MCF 10A (cell line): Measurements from ENCODE around the gene NLGN4Y. TPM values are rescaled to one million over a fixed set of nuclear protein-coding genes. Genes with fewer than 3 reads are reported as not detected.

Experiments
- BruUV-seq: library from RNA; stranded (reverse); fragments of 400-500 nt; replicated peaks from 2 replicates; lab custom pipeline; 2021; lab: Mats Ljungman, UMichigan
- CTCF ChIA-PET: fragments of 300-600 bp; sonication (Branson Sonifier 250); formaldehyde crosslinking; extraction: SDS; loops from one replicate; lab custom pipeline; 2021; ENCODE audit warnings: antibody characterized with exemption, inconsistent platforms; lab: Yijun Ruan, JAX
- POLR2A ChIA-PET: fragments of 300-600, 350-650 bp; sonication (Branson Sonifier 250); formaldehyde crosslinking; extraction: SDS; loops from one replicate; lab custom pipeline; 2020; ENCODE audit warnings: antibody characterized with exemption, inconsistent platforms; lab: Yijun Ruan, JAX
- DNase-seq: peaks from one replicate; pipeline ENCODE4 v3.0.0-alpha.2; 2018; ENCODE audit not compliant: unreplicated experiment
- H3K27ac Mint-ChIP-seq: one replicate; pipeline ENCODE4 v1.8.0; 2022; ENCODE audit warnings: mild to moderate bottlenecking, low read depth, mixed read lengths; ENCODE audit not compliant: unreplicated experiment
- H3K27me3 Mint-ChIP-seq: one replicate; pipeline ENCODE4 v1.8.0; 2022; ENCODE audit warnings: mixed read lengths; ENCODE audit not compliant: insufficient read depth, unreplicated experiment
- H3K36me3 Mint-ChIP-seq: one replicate; pipeline ENCODE4 v1.8.0; 2022; ENCODE audit warnings: mild to moderate bottlenecking, moderate library complexity, mixed read lengths; ENCODE audit not compliant: insufficient read depth, unreplicated experiment
- H3K4me1 Mint-ChIP-seq: one replicate; pipeline ENCODE4 v1.8.0; 2022; ENCODE audit warnings: mixed read lengths; ENCODE audit not compliant: insufficient read depth, unreplicated experiment
- H3K4me3 Mint-ChIP-seq: one replicate; pipeline ENCODE4 v1.8.0; 2022; ENCODE audit warnings: mild to moderate bottlenecking, moderate library complexity, mixed read lengths; ENCODE audit not compliant: unreplicated experiment
- H3K9me3 Mint-ChIP-seq: one replicate; pipeline ENCODE4 v1.8.0; 2022; ENCODE audit warnings: mixed read lengths; ENCODE audit not compliant: unreplicated experiment
- CTCF ChIP-seq: fragments of 200-600 bp; IDR thresholded peaks from one replicate; pipeline ENCODE4 v1.8.0; 2022; ENCODE audit warnings: antibody characterized with exemption, mild to moderate bottlenecking; ENCODE audit not compliant: unreplicated experiment
- intact Hi-C: fragments of 100-400 bp; cut with micrococcal nuclease; formaldehyde crosslinking; loops from 2 replicates; pipeline ENCODE4 v1.14.1; 2022
- total RNA-seq: library from RNA; stranded (reverse); gene quantifications from 2 replicates; pipeline ENCODE4 v1.2.3, GENCODE V29; 2022

NLGN4Y gene
- total RNA-seq, 1 experiment from 2014 or later, result not detected

- Mint-ChIP-seq H3K9me3 (no peaks in the 10 kb centered on the region), H3K27me3 (no peaks in the 10 kb centered on the region), H3K27ac (no peak overlapping the region), H3K4me3 (no peak overlapping the region), H3K36me3 (no peaks in the 10 kb centered on the region), H3K4me1 (no peaks in the 10 kb centered on the region)
- POLR2A ChIA-PET, result no interaction called here
- no TSS peak for BruUV-seq
- intact Hi-C loops, result no loop called here
- no peak for DNase-seq
- CTCF ChIA-PET, result no interaction called here
- TF ChIP-seq CTCF, result no peak
Measured at GRCh38 chrY:14755571-14755970, 231.2 kb downstream of the NLGN4Y start.

- BruUV-seq, result no TSS peak
- H3K27me3 Mint-ChIP-seq, result no peaks in the 10 kb centered on the region
- TF ChIP-seq CTCF, result no peak
- H3K4me1 Mint-ChIP-seq, result no peaks in the 10 kb centered on the region
- H3K4me3 Mint-ChIP-seq, result no peak overlapping the region
- no peak for DNase-seq
- no peaks in the 10 kb centered on the region for H3K36me3 Mint-ChIP-seq
- H3K9me3 Mint-ChIP-seq, result no peaks in the 10 kb centered on the region
- CTCF ChIA-PET, result no interaction called here
- POLR2A ChIA-PET, result no interaction called here
- intact Hi-C loops, result no loop called here
- no peak overlapping the region for H3K27ac Mint-ChIP-seq
Measured at GRCh38 chrY:14762903-14763302, 238.6 kb downstream of the NLGN4Y start.

- intact Hi-C loops, result no loop called here
- no peak for TF ChIP-seq CTCF
- CTCF ChIA-PET, result no interaction called here
Measured at GRCh38 chrY:14763600-14763999, 239.3 kb downstream of the NLGN4Y start.

GRCh38 chrY:14778208-14778607 is 253.9 kb downstream of the NLGN4Y start:
- no peaks in the 10 kb centered on the region for H3K9me3 Mint-ChIP-seq
- H3K4me1 Mint-ChIP-seq, result no peaks in the 10 kb centered on the region
- no peak for DNase-seq
- intact Hi-C loops, result no loop called here
- no TSS peak for BruUV-seq
- H3K4me3 Mint-ChIP-seq, result no peak overlapping the region
- no peak overlapping the region for H3K27ac Mint-ChIP-seq
- ChIA-PET POLR2A (no interaction called here), CTCF (no interaction called here)
- H3K36me3 Mint-ChIP-seq, result no peaks in the 10 kb centered on the region
- no peak for TF ChIP-seq CTCF
- no peaks in the 10 kb centered on the region for H3K27me3 Mint-ChIP-seq

More at GRCh38 chrY:14763600-14763999, 239.3 kb downstream of the NLGN4Y start:
- Mint-ChIP-seq H3K27me3 (no peaks in the 10 kb centered on the region), H3K4me1 (no peaks in the 10 kb centered on the region), H3K36me3 (no peaks in the 10 kb centered on the region), H3K9me3 (no peaks in the 10 kb centered on the region), H3K4me3 (no peak overlapping the region), H3K27ac (no peak overlapping the region)
- no peak for DNase-seq
- POLR2A ChIA-PET, result no interaction called here
- BruUV-seq, result no TSS peak
